PFSK-1 (cell line): Measurements from ENCODE around the gene ETFRF1.

Experiments used
- POLR2AphosphoS5 ChIP-seq: IDR thresholded peaks from 2 replicates; pipeline ENCODE4 v1.6.1; 2012; ENCODE audit warnings: low read depth, mild to moderate bottlenecking, control low read depth, low read length, moderate library complexity
- SIN3A ChIP-seq: IDR thresholded peaks from 2 replicates; pipeline ENCODE4 v1.6.1; 2012; ENCODE audit warnings: mild to moderate bottlenecking, low read length, moderate library complexity, borderline replicate concordance; ENCODE audit not compliant: insufficient read depth
- TAF1 ChIP-seq: IDR thresholded peaks from 2 replicates; pipeline ENCODE4 v1.6.1; 2012; ENCODE audit warnings: low read length, control low read depth, borderline replicate concordance; ENCODE audit not compliant: insufficient read depth
- TF ChIP-seq, protein P1 (sequence below), 2 experiments: IDR thresholded peaks; 2 replicates each; pipeline versions ENCODE4 v1.6.1 to v1.8.0; 2011 to 2012; ENCODE audit warnings: low read depth in 2 of 2, low read length in 2 of 2, control low read depth in 1 of 2, inconsistent platforms in 1 of 2, mild to moderate bottlenecking in 1 of 2, moderate library complexity in 1 of 2; ENCODE audit not compliant: insufficient read depth in 1 of 2

DNA sequence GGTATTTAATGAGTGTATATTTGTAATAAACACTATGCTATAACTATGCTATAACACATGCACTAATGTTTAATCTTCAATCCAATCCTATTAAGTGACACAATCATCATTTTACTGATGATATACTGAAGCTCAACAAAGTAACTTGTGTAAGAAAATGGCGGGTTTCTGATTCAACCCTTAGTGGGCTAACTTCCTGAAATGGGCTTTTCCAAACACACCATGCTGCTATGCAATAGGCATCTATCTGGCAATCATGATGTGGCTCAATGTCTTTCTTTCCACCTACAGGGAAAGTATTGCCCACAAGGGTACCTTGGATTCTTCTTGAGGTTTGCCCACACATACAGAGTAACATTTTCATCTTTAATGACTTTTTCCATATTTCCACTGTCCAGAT, 48.4 kb upstream of the ETFRF1 start:
- TF ChIP-seq, protein P1, sequence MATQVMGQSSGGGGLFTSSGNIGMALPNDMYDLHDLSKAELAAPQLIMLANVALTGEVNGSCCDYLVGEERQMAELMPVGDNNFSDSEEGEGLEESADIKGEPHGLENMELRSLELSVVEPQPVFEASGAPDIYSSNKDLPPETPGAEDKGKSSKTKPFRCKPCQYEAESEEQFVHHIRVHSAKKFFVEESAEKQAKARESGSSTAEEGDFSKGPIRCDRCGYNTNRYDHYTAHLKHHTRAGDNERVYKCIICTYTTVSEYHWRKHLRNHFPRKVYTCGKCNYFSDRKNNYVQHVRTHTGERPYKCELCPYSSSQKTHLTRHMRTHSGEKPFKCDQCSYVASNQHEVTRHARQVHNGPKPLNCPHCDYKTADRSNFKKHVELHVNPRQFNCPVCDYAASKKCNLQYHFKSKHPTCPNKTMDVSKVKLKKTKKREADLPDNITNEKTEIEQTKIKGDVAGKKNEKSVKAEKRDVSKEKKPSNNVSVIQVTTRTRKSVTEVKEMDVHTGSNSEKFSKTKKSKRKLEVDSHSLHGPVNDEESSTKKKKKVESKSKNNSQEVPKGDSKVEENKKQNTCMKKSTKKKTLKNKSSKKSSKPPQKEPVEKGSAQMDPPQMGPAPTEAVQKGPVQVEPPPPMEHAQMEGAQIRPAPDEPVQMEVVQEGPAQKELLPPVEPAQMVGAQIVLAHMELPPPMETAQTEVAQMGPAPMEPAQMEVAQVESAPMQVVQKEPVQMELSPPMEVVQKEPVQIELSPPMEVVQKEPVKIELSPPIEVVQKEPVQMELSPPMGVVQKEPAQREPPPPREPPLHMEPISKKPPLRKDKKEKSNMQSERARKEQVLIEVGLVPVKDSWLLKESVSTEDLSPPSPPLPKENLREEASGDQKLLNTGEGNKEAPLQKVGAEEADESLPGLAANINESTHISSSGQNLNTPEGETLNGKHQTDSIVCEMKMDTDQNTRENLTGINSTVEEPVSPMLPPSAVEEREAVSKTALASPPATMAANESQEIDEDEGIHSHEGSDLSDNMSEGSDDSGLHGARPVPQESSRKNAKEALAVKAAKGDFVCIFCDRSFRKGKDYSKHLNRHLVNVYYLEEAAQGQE (IDR thresholded peaks at IDR 0.05; ENCODE audit: insufficient read depth in 1 of 2, low read depth in 2 of 2, low read length in 2 of 2) = no peak
- TF ChIP-seq POLR2AphosphoS5 (no peak), TAF1 (no peak), SIN3A (no peak)
